Fibroblast of mammary gland (primary cell): ENCODE measurements around the gene TTC31.
A peak's percentile ranks its signal among the peaks of the same experiment; 100 is the strongest.

ENCODE experiments used
- DNase-seq: peaks from one replicate; pipeline ENCODE4 v3.0.0-alpha.2; 2010; ENCODE audit warnings: low read depth
- H3K4me3 ChIP-seq: 2 replicates; pipeline ENCODE4 v1.5.1; 2011; ENCODE audit warnings: low read depth, mild to moderate bottlenecking, low read length, moderate library complexity; ENCODE audit not compliant: control insufficient read depth
- CTCF ChIP-seq: conservative IDR thresholded peaks from 2 replicates; pipeline ENCODE4 v1.5.1; 2011; ENCODE audit warnings: low read depth, low read length, inconsistent platforms; ENCODE audit not compliant: control insufficient read depth, insufficient read depth

Gene TTC31

GRCh38 chr2:74515271-74515980, 32.5 kb downstream of the TTC31 start:
- H3K4me3 ChIP-seq, result no peak overlapping the region
- no peak for TF ChIP-seq CTCF
- DNase-seq, result no peak

GRCh38 chr2:74515981-74516633, 33.2 kb downstream of the TTC31 start:
- peak; percentile 44 for DNase-seq
- TF ChIP-seq CTCF, result no peak
- H3K4me3 ChIP-seq, result no peak overlapping the region

DNA sequence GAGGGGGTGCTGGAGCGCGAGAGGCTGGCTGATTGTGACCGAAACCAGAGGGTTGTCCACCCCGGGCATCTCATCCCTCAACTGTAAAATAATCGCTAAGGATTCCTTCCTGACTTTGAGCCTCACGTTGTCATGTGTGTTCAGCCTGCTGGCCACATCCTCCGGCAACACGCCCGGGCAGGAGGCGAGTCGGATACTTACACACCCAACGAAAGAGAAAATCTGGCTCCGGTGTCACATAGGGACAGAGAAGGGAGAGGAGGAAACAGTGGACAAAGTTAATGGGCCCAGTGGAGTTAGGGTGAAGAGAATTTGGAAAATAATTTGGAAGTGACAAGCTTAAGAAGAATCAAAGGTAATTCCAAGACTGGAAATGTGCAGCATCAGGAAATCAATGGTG, 33.8 kb downstream of the TTC31 start:
- DNase-seq, result no peak
- no peak for TF ChIP-seq CTCF
- H3K4me3 ChIP-seq, result no peak overlapping the region

DNA sequence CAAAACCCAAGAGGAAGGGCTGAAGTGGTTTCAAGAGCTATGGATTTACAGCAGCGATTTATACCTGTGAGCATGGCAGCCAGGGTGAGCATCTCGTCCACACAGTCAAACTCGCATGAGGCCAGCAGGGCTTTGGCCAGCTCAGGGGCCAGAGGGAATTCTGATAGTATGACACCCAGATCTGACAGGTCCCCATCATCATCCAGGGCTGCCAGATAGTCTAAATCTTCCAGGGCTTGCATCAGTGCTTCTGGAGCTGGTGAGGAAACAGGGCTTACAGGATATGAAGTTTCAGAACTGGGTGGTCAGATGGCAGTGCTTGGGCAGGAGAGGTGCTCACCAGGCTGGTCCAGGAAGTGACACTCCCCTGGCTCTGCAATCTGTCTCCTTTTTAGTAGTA, 39.6 kb downstream of the TTC31 start:
- no peak for DNase-seq
- no peak for TF ChIP-seq CTCF
- H3K4me3 ChIP-seq, result no peak overlapping the region

GRCh38 chr2:74524005-74524404, 41.1 kb downstream of the TTC31 start:
- no peak for DNase-seq
- H3K4me3 ChIP-seq, result no peak overlapping the region
- no peak for TF ChIP-seq CTCF

DNA sequence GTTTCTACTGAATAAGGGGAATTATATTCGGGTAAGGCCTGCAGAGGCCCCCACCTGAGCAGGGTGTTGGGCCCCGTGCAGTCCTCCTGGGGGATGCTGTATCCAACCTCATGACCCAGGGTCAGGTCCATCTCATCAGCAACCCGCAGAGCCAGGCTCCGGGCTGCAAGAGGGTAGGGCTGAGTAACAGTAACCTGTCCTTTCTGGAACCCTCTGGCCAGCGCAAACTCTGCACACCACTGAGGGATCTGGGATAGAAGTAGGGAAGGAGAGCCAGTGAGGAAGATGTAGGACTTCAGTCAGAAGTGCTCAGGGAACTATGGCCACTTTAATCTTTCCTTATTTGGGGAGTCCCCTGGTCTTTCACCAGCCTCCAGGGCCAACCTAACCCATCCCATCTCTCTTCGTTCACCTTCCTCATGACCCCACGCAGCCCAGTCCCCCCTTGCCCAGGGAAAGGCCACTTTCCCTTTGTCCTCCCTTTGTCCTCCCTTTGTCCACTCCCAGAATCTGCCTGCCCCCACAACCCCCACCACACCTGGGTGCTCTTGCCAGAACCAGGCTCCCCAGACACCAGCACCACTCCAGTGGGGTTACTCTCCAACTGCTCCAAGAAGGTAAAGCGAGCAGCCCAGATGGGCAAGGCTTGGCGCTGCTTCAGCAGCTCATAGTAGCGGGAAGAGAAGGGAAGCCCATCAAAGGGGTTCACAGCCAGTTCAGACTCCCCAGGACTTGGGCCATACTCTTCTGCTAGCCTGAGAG, 42.3 kb downstream of the TTC31 start:
- no peak for TF ChIP-seq CTCF
- H3K4me3 ChIP-seq, result no peak overlapping the region
- DNase-seq, result no peak
